CD14-positive monocyte (primary cell): Measurements from ENCODE around the gene C6orf47. TPM values are rescaled to one million over a fixed set of nuclear protein-coding genes. Genes with fewer than 3 reads are reported as not detected.

ENCODE experiments used
- DNase-seq, 3 donors: peaks; one replicate each; pipeline ENCODE4 v3.0.0-alpha.2; 2011 to 2022
- H2AFZ ChIP-seq: 2 replicates; pipeline ENCODE4 v1.6.0; 2012; ENCODE audit warnings: mild to moderate bottlenecking, low read depth, low read length, inconsistent platforms; ENCODE audit not compliant: insufficient read depth, poor library complexity, severe bottlenecking
- H3K27ac ChIP-seq, 2 donors: 1 replicate in 1 of 2; 2 replicates in 1 of 2; pipeline ENCODE4 v1.5.1; 2012 to 2013; ENCODE audit warnings: low read length in 2 of 2, control low read depth in 1 of 2, inconsistent platforms in 1 of 2, low read depth in 1 of 2, mild to moderate bottlenecking in 1 of 2
- H3K27me3 ChIP-seq, 2 donors: one replicate each; pipeline versions ENCODE4 v1.6.0 to v1.6.1; 2011 to 2013; ENCODE audit warnings: low read length in 2 of 2; ENCODE audit not compliant: control insufficient read depth in 2 of 2, insufficient read depth in 2 of 2
- H3K36me3 ChIP-seq, 2 donors: replicated peaks in 1 of 2; 1 replicate in 1 of 2; 2 replicates in 1 of 2; pipeline versions ENCODE4 v1.5.1 to v1.6.1; 2012 to 2013; ENCODE audit warnings: low read length in 2 of 2, control low read depth in 1 of 2, inconsistent platforms in 1 of 2, mild to moderate bottlenecking in 1 of 2; ENCODE audit not compliant: insufficient read depth in 2 of 2, control insufficient read depth in 1 of 2
- H3K4me1 ChIP-seq, 2 donors: 1 replicate in 1 of 2; 2 replicates in 1 of 2; pipeline versions ENCODE4 v1.5.1 to v1.6.1; 2012 to 2013; ENCODE audit warnings: low read length in 2 of 2, control low read depth in 1 of 2, inconsistent platforms in 1 of 2, mild to moderate bottlenecking in 1 of 2, moderate library complexity in 1 of 2; ENCODE audit not compliant: insufficient read depth in 2 of 2, control insufficient read depth in 1 of 2
- H3K4me2 ChIP-seq: replicated peaks from 2 replicates; pipeline ENCODE3; 2012; ENCODE audit warnings: low read length, moderate library complexity, mild to moderate bottlenecking; ENCODE audit not compliant: poor library complexity, severe bottlenecking; ENCODE audit errors: extremely low read depth
- H3K4me3 ChIP-seq, 3 experiments: fragments of 200-600 bp in 1 of 3; sonication (generic) in 1 of 3; replicated peaks in 1 of 3; 1 replicate in 2 of 3; 2 replicates in 1 of 3; pipeline ENCODE4 v1.5.1; 2011 to 2013; ENCODE audit warnings: low read length in 3 of 3, mild to moderate bottlenecking in 3 of 3, control low read depth in 2 of 3, low read depth in 2 of 3, inconsistent platforms in 1 of 3, moderate library complexity in 1 of 3
- H3K79me2 ChIP-seq: 2 replicates; pipeline ENCODE4 v1.6.0; 2012; ENCODE audit warnings: mild to moderate bottlenecking, control low read depth, inconsistent platforms, low read length, moderate library complexity; ENCODE audit not compliant: insufficient read depth
- H3K9ac ChIP-seq: 2 replicates; pipeline ENCODE4 v1.6.0; 2017; ENCODE audit warnings: low read length, mild to moderate bottlenecking; ENCODE audit not compliant: insufficient read depth, poor library complexity, severe bottlenecking
- H3K9me3 ChIP-seq, 2 donors: replicated peaks in 1 of 2; 1 replicate in 1 of 2; 2 replicates in 1 of 2; pipeline versions ENCODE4 v1.5.1 to v1.6.1; 2012 to 2013; ENCODE audit warnings: low read length in 2 of 2, control low read depth in 1 of 2; ENCODE audit not compliant: control insufficient read depth in 1 of 2, insufficient read depth in 1 of 2
- H4K20me1 ChIP-seq: 2 replicates; pipeline ENCODE4 v1.6.0; 2012; ENCODE audit warnings: mild to moderate bottlenecking, low read length, control low read depth, moderate library complexity; ENCODE audit not compliant: insufficient read depth
- H3K27ac Mint-ChIP-seq, 7 donors: one replicate each; pipeline ENCODE4 v1.8.0; 2020; ENCODE audit warnings: mild to moderate bottlenecking in 7 of 7, mixed read lengths in 7 of 7, moderate library complexity in 6 of 7, inconsistent platforms in 2 of 7
- H3K27me3 Mint-ChIP-seq, 3 donors: one replicate each; pipeline ENCODE4 v1.8.0; 2021 to 2022; ENCODE audit warnings: low read depth in 3 of 3, mild to moderate bottlenecking in 3 of 3, mixed read lengths in 3 of 3, moderate library complexity in 3 of 3, inconsistent platforms in 1 of 3
- H3K36me3 Mint-ChIP-seq, 2 donors: one replicate each; pipeline ENCODE4 v1.8.0; 2020; ENCODE audit warnings: mixed read lengths in 2 of 2, inconsistent platforms in 1 of 2, mild to moderate bottlenecking in 1 of 2
- H3K4me1 Mint-ChIP-seq: one replicate; pipeline ENCODE4 v1.8.0; 2020; ENCODE audit warnings: mild to moderate bottlenecking, mixed read lengths
- H3K4me3 Mint-ChIP-seq, 2 donors: one replicate each; pipeline ENCODE4 v1.8.0; 2020; ENCODE audit warnings: mild to moderate bottlenecking in 2 of 2, mixed read lengths in 2 of 2, moderate library complexity in 1 of 2
- H3K9me3 Mint-ChIP-seq, 7 donors: one replicate each; pipeline ENCODE4 v1.8.0; 2020 to 2022; ENCODE audit warnings: mixed read lengths in 7 of 7, mild to moderate bottlenecking in 6 of 7, moderate library complexity in 6 of 7, inconsistent platforms in 2 of 7
- CTCF ChIP-seq: fragments of 200-600 bp; IDR thresholded peaks from one replicate; pipeline ENCODE4 v1.8.0; 2022; ENCODE audit warnings: antibody characterized with exemption, mild to moderate bottlenecking
- WGBS: methylation state at CpG from one replicate; pipeline ENCODE4 v1.1.5; 2013; ENCODE audit warnings: missing lambda C conversion rate; ENCODE audit not compliant: insufficient coverage; 5-methylcytosine and 5-hydroxymethylcytosine counted together
- intact Hi-C, 2 donors: fragments of 100-400 bp; cut with micrococcal nuclease; formaldehyde crosslinking; loops; one replicate each; pipeline versions ENCODE4 v1.15.0 to v1.15.1; 2023
- polyA plus RNA-seq, 3 donors: library from polyadenylated mRNA; depleted of rRNA in 1 of 3; unstranded in 2 of 3; stranded (reverse) in 1 of 3; fragments of 300-500 nt in 2 of 3; fragments of >200 nt in 1 of 3; fragmentation: Illumina TruSeq in 2 of 3; gene quantifications; 1 replicate in 2 of 3; 2 replicates in 1 of 3; pipeline ENCODE4 v1.2.3, GENCODE V29; 2012 to 2021

The C6orf47 gene
- polyA plus RNA-seq, 3 donors, result 8.0 to 23.4 (median 18.1) TPM

GRCh38 chr6:31697555-31697954 is 37.0 kb upstream of the C6orf47 start:
- Histone ChIP-seq H3K4me2 (no peak overlapping the region), H3K36me3 (peaks cover 55 to 86% of the 10 kb centered on the region in 2 donors), H4K20me1 (peaks cover 48% of the 10 kb centered on the region), H3K27ac (peak overlapping the region in 1 of 2 donors; percentile 45), H3K79me2 (peaks cover 55% of the 10 kb centered on the region), H3K27me3 (no peaks in the 10 kb centered on the region), H3K4me3 (no peak overlapping the region), H3K4me1 (peaks cover 15 to 19% of the 10 kb centered on the region in 2 donors), H2AFZ (no peak overlapping the region), H3K9me3 (no peaks in the 10 kb centered on the region), H3K9ac (no peak overlapping the region)
- Mint-ChIP-seq H3K4me3 (no peak overlapping the region), H3K4me1 (peaks cover 23% of the 10 kb centered on the region), H3K9me3 (no peaks in the 10 kb centered on the region), H3K36me3 (peaks cover 56 to 83% of the 10 kb centered on the region in 2 donors), H3K27ac (peak overlapping the region; percentile 6 to 75 (median 43)), H3K27me3 (no peaks in the 10 kb centered on the region)
- no peak for DNase-seq
- no peak for TF ChIP-seq CTCF
- intact Hi-C loops, result no loop called here
- WGBS, result no CpG with 5 or more reads among the region's 3 CpGs

GRCh38 chr6:31693535-31693934 is 33.0 kb upstream of the C6orf47 start:
- no peak overlapping the region for H3K4me3 Mint-ChIP-seq
- no peak for DNase-seq

More at GRCh38 chr6:31693535-31693934, 33.0 kb upstream of the C6orf47 start:
- no peak overlapping the region for H3K27ac Mint-ChIP-seq
- Histone ChIP-seq H3K79me2 (peaks cover 16% of the 10 kb centered on the region), H3K9me3 (no peaks in the 10 kb centered on the region), H2AFZ (no peak overlapping the region), H3K4me3 (no peak overlapping the region), H4K20me1 (peaks cover 41% of the 10 kb centered on the region), H3K36me3 (peaks cover 76 to 95% of the 10 kb centered on the region in 2 donors), H3K9ac (no peak overlapping the region), H3K27me3 (no peaks in the 10 kb centered on the region), H3K4me1 (peaks cover 9 to 10% of the 10 kb centered on the region in 2 donors), H3K27ac (no peak overlapping the region), H3K4me2 (no peak overlapping the region)
- no peaks in the 10 kb centered on the region for H3K9me3 Mint-ChIP-seq
- intact Hi-C loops, result no loop called here
- H3K4me1 Mint-ChIP-seq, result peaks cover 20% of the 10 kb centered on the region
- TF ChIP-seq CTCF, result no peak
- peaks cover 77 to 91% of the 10 kb centered on the region in 2 donors for H3K36me3 Mint-ChIP-seq
- 72% methylated on average over 2 of the region's 6 CpGs for WGBS
- no peaks in the 10 kb centered on the region for H3K27me3 Mint-ChIP-seq
